CD1c-positive myeloid dendritic cell (primary cell): ENCODE results near the gene FBXW12.

Experiments used
- DNase-seq: peaks from one replicate; pipeline ENCODE4 v3.0.0-alpha.2; 2016; ENCODE audit errors: extremely low spot score

The FBXW12 gene

GRCh38 chr3:48407542-48408099 lies 35.6 kb downstream of the FBXW12 start:
- no peak for DNase-seq

GRCh38 chr3:48408823-48409281 lies 36.8 kb downstream of the FBXW12 start:
- DNase-seq = no peak

GRCh38 chr3:48409291-48410201 lies 37.5 kb downstream of the FBXW12 start:
- DNase-seq = no peak

GRCh38 chr3:48410205-48411040 lies 38.4 kb downstream of the FBXW12 start:
- DNase-seq = no peak

- no peak for DNase-seq
Observed at GRCh38 chr3:48411041-48411588, 39.1 kb downstream of the FBXW12 start.

- DNase-seq = no peak
Observed at GRCh38 chr3:48411606-48412374, 39.8 kb downstream of the FBXW12 start.

- no peak for DNase-seq
Observed at GRCh38 chr3:48412375-48413001, 40.5 kb downstream of the FBXW12 start.

GRCh38 chr3:48413086-48413485 lies 41.1 kb downstream of the FBXW12 start:
- no peak for DNase-seq

GRCh38 chr3:48413611-48414010 lies 41.6 kb downstream of the FBXW12 start:
- no peak for DNase-seq

- DNase-seq = no peak
Observed at GRCh38 chr3:48414376-48415250, 42.6 kb downstream of the FBXW12 start.

GRCh38 chr3:48415251-48415953 lies 43.4 kb downstream of the FBXW12 start:
- DNase-seq = no peak

- no peak for DNase-seq
Observed at GRCh38 chr3:48416091-48416505, 44.1 kb downstream of the FBXW12 start.

- no peak for DNase-seq
Observed at GRCh38 chr3:48416546-48416945, 44.5 kb downstream of the FBXW12 start.

- no peak for DNase-seq
Observed at GRCh38 chr3:48417529-48418108, 45.6 kb downstream of the FBXW12 start.

- no peak for DNase-seq
Observed at GRCh38 chr3:48418140-48418539, 46.1 kb downstream of the FBXW12 start.

- no peak for DNase-seq
Observed at GRCh38 chr3:48418651-48419050, 46.6 kb downstream of the FBXW12 start.

GRCh38 chr3:48419149-48419548 lies 47.1 kb downstream of the FBXW12 start:
- no peak for DNase-seq

GRCh38 chr3:48419597-48419996 lies 47.6 kb downstream of the FBXW12 start:
- no peak for DNase-seq

- DNase-seq = no peak
Observed at GRCh38 chr3:48420561-48420960, 48.5 kb downstream of the FBXW12 start.
